Measurements from ENCODE around the gene TBCB.

TBCB gene

GRCh38 chr19:36103842-36104552 lies 11.3 kb upstream of the TBCB start:
- no peak overlapping the region for H2AFZ ChIP-seq (ENCODE audit: low read length)
- H3K27ac ChIP-seq (ENCODE audit: low read depth, low read length, poor library complexity, severe bottlenecking) = no peak overlapping the region
- H3K9me2 ChIP-seq (ENCODE audit: low read depth, low read length) = no peaks in the 10 kb centered on the region
- no peak overlapping the region for H3K4me3 ChIP-seq (ENCODE audit: low read depth, low read length, poor library complexity, severe bottlenecking)
- H3K79me2 ChIP-seq (ENCODE audit: insufficient read depth, low read length) = no peaks in the 10 kb centered on the region
- H4K20me1 ChIP-seq (ENCODE audit: insufficient read depth, low read length) = no peaks in the 10 kb centered on the region
- H3F3A ChIP-seq (ENCODE audit: insufficient read depth, low read length) = 0 out of 2 replicates have a peak, but pooled peaks cover 2% of the 10 kb centered on the region
- no peaks in the 10 kb centered on the region for H3K9me3 ChIP-seq (ENCODE audit: low read length)
- no peaks in the 10 kb centered on the region for H3K4me1 ChIP-seq (ENCODE audit: insufficient read depth, low read length, severe bottlenecking)
- H3K9ac ChIP-seq (ENCODE audit: low read length) = no peak overlapping the region
- no peaks in the 10 kb centered on the region for H3K27me3 ChIP-seq (ENCODE audit: insufficient read depth, low read length)
- TF ChIP-seq EZH2 (IDR thresholded peaks at IDR 0.05; ENCODE audit: borderline replicate concordance, low read length) (no peak), CTCF (IDR thresholded peaks at IDR 0.05; ENCODE audit: low read length) (no peak)
- H3K4me2 ChIP-seq (ENCODE audit: low read length) = no peak overlapping the region
- peaks cover 84% of the 10 kb centered on the region for H3K36me3 ChIP-seq (ENCODE audit: insufficient read depth, low read length)

GRCh38 chr19:36106441-36106840 lies 8.8 kb upstream of the TBCB start:
- H2AFZ ChIP-seq (ENCODE audit: low read length) = no peak overlapping the region
- no peaks in the 10 kb centered on the region for H4K20me1 ChIP-seq (ENCODE audit: insufficient read depth, low read length)
- no peak overlapping the region for H3K9ac ChIP-seq (ENCODE audit: low read length)
- no peak overlapping the region for H3K4me3 ChIP-seq (ENCODE audit: low read depth, low read length, poor library complexity, severe bottlenecking)
- H3K9me2 ChIP-seq (ENCODE audit: low read depth, low read length) = no peaks in the 10 kb centered on the region
- no peak overlapping the region for H3K27ac ChIP-seq (ENCODE audit: low read depth, low read length, poor library complexity, severe bottlenecking)
- no peaks in the 10 kb centered on the region for H3K79me2 ChIP-seq (ENCODE audit: insufficient read depth, low read length)
- 0 out of 2 replicates have a peak, but pooled peaks cover 2% of the 10 kb centered on the region for H3F3A ChIP-seq (ENCODE audit: insufficient read depth, low read length)
- peaks cover 63% of the 10 kb centered on the region for H3K36me3 ChIP-seq (ENCODE audit: insufficient read depth, low read length)
- H3K9me3 ChIP-seq (ENCODE audit: low read length) = no peaks in the 10 kb centered on the region
- H3K4me2 ChIP-seq (ENCODE audit: low read length) = no peak overlapping the region
- H3K27me3 ChIP-seq (ENCODE audit: insufficient read depth, low read length) = no peaks in the 10 kb centered on the region
- no peaks in the 10 kb centered on the region for H3K4me1 ChIP-seq (ENCODE audit: insufficient read depth, low read length, severe bottlenecking)
- TF ChIP-seq EZH2 (IDR thresholded peaks at IDR 0.05; ENCODE audit: borderline replicate concordance, low read length) (no peak), CTCF (IDR thresholded peaks at IDR 0.05; ENCODE audit: low read length) (no peak)

GRCh38 chr19:36106991-36107390 lies 8.3 kb upstream of the TBCB start:
- no peaks in the 10 kb centered on the region for H3K27me3 ChIP-seq (ENCODE audit: insufficient read depth, low read length)
- no peaks in the 10 kb centered on the region for H3K4me1 ChIP-seq (ENCODE audit: insufficient read depth, low read length, severe bottlenecking)
- no peak for TF ChIP-seq CTCF (IDR thresholded peaks at IDR 0.05; ENCODE audit: low read length)
- TF ChIP-seq EZH2 (IDR thresholded peaks at IDR 0.05; ENCODE audit: borderline replicate concordance, low read length) = no peak
- H3K9ac ChIP-seq (ENCODE audit: low read length) = no peak overlapping the region
- H3K27ac ChIP-seq (ENCODE audit: low read depth, low read length, poor library complexity, severe bottlenecking) = no peak overlapping the region
- H3K9me2 ChIP-seq (ENCODE audit: low read depth, low read length) = no peaks in the 10 kb centered on the region
- H3F3A ChIP-seq (ENCODE audit: insufficient read depth, low read length) = 0 out of 2 replicates have a peak, but pooled peaks cover 2% of the 10 kb centered on the region
- H3K4me2 ChIP-seq (ENCODE audit: low read length) = no peak overlapping the region
- H3K36me3 ChIP-seq (ENCODE audit: insufficient read depth, low read length) = peaks cover 57% of the 10 kb centered on the region
- H3K4me3 ChIP-seq (ENCODE audit: low read depth, low read length, poor library complexity, severe bottlenecking) = no peak overlapping the region
- no peaks in the 10 kb centered on the region for H3K9me3 ChIP-seq (ENCODE audit: low read length)
- no peak overlapping the region for H2AFZ ChIP-seq (ENCODE audit: low read length)
- no peaks in the 10 kb centered on the region for H4K20me1 ChIP-seq (ENCODE audit: insufficient read depth, low read length)
- no peaks in the 10 kb centered on the region for H3K79me2 ChIP-seq (ENCODE audit: insufficient read depth, low read length)
